ENCODE results near the gene PIGM. TPM values are rescaled to one million over a fixed set of nuclear protein-coding genes. Genes with fewer than 3 reads are reported as not detected.

Gene PIGM
- 5.1 and 6.6 TPM in 2 replicates for polyA plus RNA-seq (2011; rRNA removed)
- 2.6 and 3.4 TPM in 2 replicates for polyA minus RNA-seq (2011; rRNA and poly(A)+ RNA removed)

DNA sequence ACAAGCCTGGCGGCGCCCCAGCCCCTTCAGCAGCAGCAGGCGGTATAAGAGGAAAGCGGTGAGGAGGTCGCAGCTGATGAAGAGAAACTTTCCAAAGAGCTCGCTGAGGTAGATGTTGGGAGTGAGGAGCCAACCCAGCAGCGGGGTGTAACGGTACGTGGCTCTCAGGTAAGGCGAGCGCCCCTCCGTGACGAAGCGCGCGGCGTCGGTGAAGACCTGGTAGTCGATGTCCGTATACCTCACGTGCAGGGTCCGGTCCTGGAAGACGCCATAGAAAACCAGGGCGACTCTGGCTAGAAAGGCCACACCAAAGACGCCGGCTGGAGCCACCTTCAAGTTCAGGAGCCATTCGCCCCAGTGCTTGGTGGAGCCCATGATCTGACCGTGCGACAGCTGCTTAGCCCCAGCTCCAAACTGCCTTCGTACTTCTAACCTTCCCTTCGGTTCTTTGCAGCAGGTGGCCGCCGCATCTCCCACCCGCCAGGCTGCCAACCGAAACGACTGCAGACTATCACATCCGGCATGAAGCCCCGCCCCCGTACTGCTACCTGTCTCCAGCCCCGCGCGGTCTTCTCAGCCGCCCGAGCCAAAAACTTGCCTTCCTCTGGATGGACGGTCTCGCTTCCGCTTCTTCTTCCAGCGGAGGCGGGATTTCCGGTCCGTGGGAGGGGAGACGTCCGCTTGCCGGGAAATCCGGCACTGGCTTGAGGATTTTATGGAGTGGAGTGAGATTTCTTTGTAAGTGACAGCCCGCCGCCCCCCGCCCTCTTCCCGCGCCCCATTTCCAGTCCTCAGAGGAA, at the start of gene PIGM:
Gene PIGM (minus strand): TSS at position 626 of the 800 bp plus-strand sequence. CDS start 251 bp downstream, at position 375.
- peaks cover 5% of the 10 kb centered on the region for H3K27me3 ChIP-seq (ENCODE audit: control insufficient read depth, insufficient read depth, low read length)
- TF ChIP-seq, protein P1, sequence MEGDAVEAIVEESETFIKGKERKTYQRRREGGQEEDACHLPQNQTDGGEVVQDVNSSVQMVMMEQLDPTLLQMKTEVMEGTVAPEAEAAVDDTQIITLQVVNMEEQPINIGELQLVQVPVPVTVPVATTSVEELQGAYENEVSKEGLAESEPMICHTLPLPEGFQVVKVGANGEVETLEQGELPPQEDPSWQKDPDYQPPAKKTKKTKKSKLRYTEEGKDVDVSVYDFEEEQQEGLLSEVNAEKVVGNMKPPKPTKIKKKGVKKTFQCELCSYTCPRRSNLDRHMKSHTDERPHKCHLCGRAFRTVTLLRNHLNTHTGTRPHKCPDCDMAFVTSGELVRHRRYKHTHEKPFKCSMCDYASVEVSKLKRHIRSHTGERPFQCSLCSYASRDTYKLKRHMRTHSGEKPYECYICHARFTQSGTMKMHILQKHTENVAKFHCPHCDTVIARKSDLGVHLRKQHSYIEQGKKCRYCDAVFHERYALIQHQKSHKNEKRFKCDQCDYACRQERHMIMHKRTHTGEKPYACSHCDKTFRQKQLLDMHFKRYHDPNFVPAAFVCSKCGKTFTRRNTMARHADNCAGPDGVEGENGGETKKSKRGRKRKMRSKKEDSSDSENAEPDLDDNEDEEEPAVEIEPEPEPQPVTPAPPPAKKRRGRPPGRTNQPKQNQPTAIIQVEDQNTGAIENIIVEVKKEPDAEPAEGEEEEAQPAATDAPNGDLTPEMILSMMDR (IDR thresholded peaks at IDR 0.05; ENCODE audit: low read depth, low read length), result no peak
- peak within 1 kb of the TSS; percentile 94 for H3K4me3 ChIP-seq (ENCODE audit: low read depth, low read length)
- peak; percentile 60 for DNase-seq (ENCODE audit: low read depth, low spot score)
- CTCF ChIA-PET, result interaction anchor here (1.1 to 5.8 kb wide), 4 partner anchors 9 to 233 kb away, joined by 3 to 61 read pairs (median 16); no protein-coding TSS in a partner anchor
- POLR2A ChIA-PET, result interaction anchor here (0.6 kb wide), 1 partner anchor 400 kb away, joined by 3 read pairs; no protein-coding TSS in a partner anchor
- H3K27ac ChIP-seq (ENCODE audit: low read depth, low read length), result no peak within 1 kb of the TSS
- no peaks in the 10 kb centered on the region for H3K9me3 ChIP-seq (ENCODE audit: control insufficient read depth, insufficient read depth, low read length)

DNA sequence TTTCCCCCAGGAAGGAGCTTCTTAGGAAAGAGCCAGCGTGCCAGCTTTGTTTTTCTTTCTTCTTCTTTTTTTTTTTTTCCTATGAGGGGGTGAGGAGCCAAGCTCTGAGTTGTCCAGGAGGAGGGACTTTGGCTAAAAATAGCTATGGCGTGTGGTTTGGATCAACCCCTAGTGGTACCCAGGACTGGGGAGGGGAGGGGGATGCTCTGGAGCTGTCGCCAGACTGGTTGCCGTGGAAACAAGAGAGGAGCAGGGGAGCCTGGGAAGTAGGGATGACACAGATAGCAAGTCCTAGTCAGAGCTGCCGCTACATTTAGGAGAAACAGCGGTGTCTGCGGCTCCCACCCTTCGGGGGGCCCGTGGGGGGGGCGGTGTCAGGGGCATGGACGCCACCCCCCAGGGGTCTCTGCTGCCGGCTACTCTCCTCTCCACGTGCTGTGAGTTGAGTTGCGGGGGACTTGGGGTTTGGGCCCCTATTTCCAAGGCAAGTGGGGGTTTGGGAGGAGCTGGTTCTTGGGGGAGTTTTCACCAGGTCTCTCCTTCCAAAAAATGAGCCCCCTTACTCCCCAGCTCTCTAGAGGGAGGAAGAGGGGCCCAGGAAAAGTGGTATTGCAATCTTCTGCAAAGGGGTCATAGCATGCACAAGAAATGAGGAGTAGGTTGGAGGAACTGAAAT, 49.6 kb upstream of the PIGM start, which contains the start of gene KCNJ9:
Gene KCNJ9 (plus strand): TSS at position 278 of the 676 bp plus-strand sequence. CDS start 2,493 bp downstream, outside the sequence.
- CTCF ChIA-PET, result interaction anchor here (0.6 to 6.7 kb wide), 11 partner anchors 28 to 640 kb away, joined by 3 to 57 read pairs (median 4); no protein-coding TSS in a partner anchor
- Histone ChIP-seq H3K9me3 (ENCODE audit: control insufficient read depth, insufficient read depth, low read length) (peaks cover 5% of the 10 kb centered on the region; the same call in 1 of the 2 replicates), H3K27ac (ENCODE audit: low read depth, low read length) (no peak within 1 kb of the TSS), H3K4me3 (ENCODE audit: low read depth, low read length) (no peak within 1 kb of the TSS), H3K27me3 (ENCODE audit: control insufficient read depth, insufficient read depth, low read length) (peaks cover 62% of the 10 kb centered on the region)
- no peak for DNase-seq (ENCODE audit: low read depth, low spot score)
- TF ChIP-seq, protein P1 (IDR thresholded peaks at IDR 0.05; ENCODE audit: low read depth, low read length), result no peak
- POLR2A ChIA-PET, result no interaction called here

DNA sequence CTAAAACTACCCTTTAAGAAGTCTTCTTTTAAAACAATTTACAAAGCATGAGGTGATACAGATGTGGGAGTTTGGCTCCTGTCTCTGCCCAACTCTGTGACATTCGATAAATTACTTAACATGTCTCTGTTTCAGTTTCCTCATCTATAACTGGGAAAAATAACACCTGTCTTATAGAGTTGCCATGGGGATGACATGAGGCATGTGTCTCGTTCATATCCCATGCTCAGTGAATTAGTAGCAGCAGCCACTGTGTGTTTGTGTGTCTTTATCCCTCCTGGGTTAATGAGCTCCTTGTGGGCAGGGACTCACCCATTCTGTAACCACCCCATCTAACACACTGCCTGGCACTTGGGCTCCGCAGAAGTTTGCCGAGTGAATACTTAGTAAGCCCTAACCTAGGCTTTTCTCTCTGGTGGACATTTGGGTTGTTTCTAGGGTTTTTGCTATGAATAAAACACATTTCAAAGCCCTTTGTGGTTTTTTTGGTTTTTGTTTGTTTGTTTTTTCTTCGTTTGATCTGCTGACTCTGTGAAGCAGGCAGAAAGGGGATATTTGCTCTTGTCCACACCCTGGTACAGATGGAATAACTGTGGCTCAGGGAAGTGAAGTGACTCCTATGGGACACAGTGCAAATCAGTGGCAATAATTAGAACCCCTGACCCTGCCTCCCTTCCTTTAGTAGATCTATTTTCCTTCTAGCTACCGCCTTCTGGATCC, 48.8 kb upstream of the PIGM start:
- TF ChIP-seq, protein P1 (IDR thresholded peaks at IDR 0.05; ENCODE audit: low read depth, low read length), result no peak
- DNase-seq (ENCODE audit: low read depth, low spot score), result no peak
- H3K27ac ChIP-seq (ENCODE audit: low read depth, low read length), result no peak overlapping the region
- peaks cover 62% of the 10 kb centered on the region for H3K27me3 ChIP-seq (ENCODE audit: control insufficient read depth, insufficient read depth, low read length)
- no peak overlapping the region for H3K4me3 ChIP-seq (ENCODE audit: low read depth, low read length)
- ChIA-PET POLR2A (no interaction called here), CTCF (interaction anchor here (0.6 to 6.7 kb wide), 9 partner anchors 7 to 639 kb away, joined by 3 to 57 read pairs (median 4); no protein-coding TSS in a partner anchor)
- H3K9me3 ChIP-seq (ENCODE audit: control insufficient read depth, insufficient read depth, low read length), result peaks cover 5% of the 10 kb centered on the region; the same call in 1 of the 2 replicates

DNA sequence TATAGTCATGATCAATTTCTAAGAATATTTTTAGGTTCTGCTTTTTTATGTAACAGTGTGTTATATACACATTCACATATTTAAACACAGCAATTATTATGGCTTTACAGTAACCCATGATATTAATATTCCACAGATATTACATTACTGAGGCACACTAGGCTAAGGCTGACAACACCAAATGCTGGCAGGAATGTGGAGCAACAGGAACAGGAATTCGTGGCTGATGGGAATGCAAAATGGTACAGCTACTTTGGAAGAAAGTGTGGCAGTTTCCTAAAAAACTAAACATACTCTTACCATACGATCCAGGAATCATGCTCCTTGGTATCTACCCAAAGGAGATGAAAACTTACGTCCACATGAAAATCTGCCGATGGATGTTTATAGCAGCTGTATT, 47.7 kb upstream of the PIGM start:
- TF ChIP-seq, protein P1 (IDR thresholded peaks at IDR 0.05; ENCODE audit: low read depth, low read length), result no peak
- H3K4me3 ChIP-seq (ENCODE audit: low read depth, low read length), result no peak overlapping the region
- no peak overlapping the region for H3K27ac ChIP-seq (ENCODE audit: low read depth, low read length)
- no peak for DNase-seq (ENCODE audit: low read depth, low spot score)
- CTCF ChIA-PET, result interaction anchor here (0.6 to 6.7 kb wide), 18 partner anchors 8 to 940 kb away, joined by 3 to 57 read pairs (median 5); partner anchors contain the start of gene KCNJ10
- peaks cover 3% of the 10 kb centered on the region; the same call in 1 of the 2 replicates for H3K9me3 ChIP-seq (ENCODE audit: control insufficient read depth, insufficient read depth, low read length)
- POLR2A ChIA-PET, result no interaction called here
- H3K27me3 ChIP-seq (ENCODE audit: control insufficient read depth, insufficient read depth, low read length), result peaks cover 66% of the 10 kb centered on the region
